Trophoblast cell (in vitro differentiated cells and primary cell): Measurements from ENCODE around the gene CD300H.
A peak's percentile ranks its signal among the peaks of the same experiment; 100 is the strongest.

Source experiments
- DNase-seq, 2 donors: peaks; one replicate each; pipeline ENCODE4 v3.0.0-alpha.2; 2016
- H2AFZ ChIP-seq: 2 replicates; pipeline ENCODE4 v1.6.1; 2013; ENCODE audit warnings: low read length, moderate library complexity, mild to moderate bottlenecking; ENCODE audit not compliant: insufficient read depth, poor library complexity
- H2AK5ac ChIP-seq: 2 replicates; pipeline ENCODE4 v1.6.1; 2013; ENCODE audit warnings: mild to moderate bottlenecking, low read length
- H2BK120ac ChIP-seq: 2 replicates; pipeline ENCODE4 v1.6.1; 2013; ENCODE audit warnings: low read length, mild to moderate bottlenecking, moderate library complexity; ENCODE audit not compliant: insufficient read depth, poor library complexity
- H2BK12ac ChIP-seq: 2 replicates; pipeline ENCODE4 v1.6.1; 2013; ENCODE audit warnings: mild to moderate bottlenecking, low read length, moderate library complexity
- H2BK5ac ChIP-seq: 2 replicates; pipeline ENCODE4 v1.6.1; 2013; ENCODE audit warnings: low read length, low read depth, moderate library complexity, mild to moderate bottlenecking; ENCODE audit not compliant: poor library complexity
- H3K14ac ChIP-seq: 2 replicates; pipeline ENCODE4 v1.6.1; 2013; ENCODE audit warnings: mild to moderate bottlenecking, low read length
- H3K18ac ChIP-seq: 2 replicates; pipeline ENCODE4 v1.6.1; 2013; ENCODE audit warnings: mild to moderate bottlenecking, low read length
- H3K23ac ChIP-seq: 2 replicates; pipeline ENCODE4 v1.6.1; 2013; ENCODE audit warnings: low read length
- H3K27ac ChIP-seq: 2 replicates; pipeline ENCODE4 v1.5.1; 2013; ENCODE audit warnings: low read depth, mild to moderate bottlenecking, inconsistent platforms, low read length, moderate library complexity
- H3K27me3 ChIP-seq: 2 replicates; pipeline ENCODE4 v1.6.1; 2013; ENCODE audit warnings: inconsistent platforms, mild to moderate bottlenecking, low read length, moderate library complexity; ENCODE audit not compliant: insufficient read depth
- H3K36me3 ChIP-seq, 2 experiments: 1 replicate in 1 of 2; 2 replicates in 1 of 2; pipeline ENCODE4 v1.6.1; 2013; ENCODE audit warnings: low read length in 2 of 2, mild to moderate bottlenecking in 2 of 2, moderate library complexity in 1 of 2; ENCODE audit not compliant: insufficient read depth in 2 of 2, control insufficient read depth in 1 of 2
- H3K4ac ChIP-seq: 2 replicates; pipeline ENCODE4 v1.6.1; 2013; ENCODE audit warnings: low read depth, mild to moderate bottlenecking, low read length, moderate library complexity
- H3K4me1 ChIP-seq, 2 experiments: 1 replicate in 1 of 2; 2 replicates in 1 of 2; pipeline ENCODE4 v1.6.1; 2013; ENCODE audit warnings: low read length in 2 of 2, mild to moderate bottlenecking in 2 of 2, moderate library complexity in 1 of 2; ENCODE audit not compliant: insufficient read depth in 2 of 2, control insufficient read depth in 1 of 2
- H3K4me2 ChIP-seq: 2 replicates; pipeline ENCODE4 v1.6.1; 2013; ENCODE audit warnings: inconsistent platforms, mild to moderate bottlenecking, low read length, moderate library complexity
- H3K4me3 ChIP-seq: 2 replicates; pipeline ENCODE4 v1.5.1; 2013; ENCODE audit warnings: mild to moderate bottlenecking, low read depth, low read length, inconsistent platforms
- H3K79me1 ChIP-seq: one replicate; pipeline ENCODE4 v1.6.1; 2013; ENCODE audit warnings: low read length
- H3K79me2 ChIP-seq: 2 replicates; pipeline ENCODE4 v1.6.1; 2013; ENCODE audit warnings: low read length, mild to moderate bottlenecking; ENCODE audit not compliant: control insufficient read depth, insufficient read depth, poor library complexity
- H3K9ac ChIP-seq: 2 replicates; pipeline ENCODE4 v1.6.1; 2013; ENCODE audit warnings: mild to moderate bottlenecking, low read length
- H3K9me3 ChIP-seq: 2 replicates; pipeline ENCODE4 v1.6.1; 2013; ENCODE audit warnings: low read depth, mild to moderate bottlenecking, control low read depth, inconsistent platforms, low read length; ENCODE audit not compliant: insufficient read depth
- H4K12ac ChIP-seq: 2 replicates; pipeline ENCODE4 v1.6.1; 2013; ENCODE audit warnings: low read depth, mild to moderate bottlenecking, low read length, moderate library complexity
- H4K8ac ChIP-seq: 2 replicates; pipeline ENCODE4 v1.6.1; 2013; ENCODE audit warnings: low read depth, mild to moderate bottlenecking, low read length, moderate library complexity
- H4K91ac ChIP-seq: one replicate; pipeline ENCODE4 v1.6.1; 2013; ENCODE audit warnings: low read depth, mild to moderate bottlenecking, low read length, moderate library complexity
- WGBS: extraction: QIAGEN DNeasy Blood & Tissue Kit; methylation state at CpG from one replicate; pipeline ENCODE4 v1.1.7; 2013; ENCODE audit warnings: missing lambda C conversion rate; ENCODE audit not compliant: insufficient read length, insufficient coverage; ENCODE audit errors: extremely low coverage; 5-methylcytosine and 5-hydroxymethylcytosine counted together

Gene CD300H

GRCh38 chr17:74524653-74525464 is 42.5 kb downstream of the CD300H start:
- H3K4me1 ChIP-seq, result no peaks in the 10 kb centered on the region
- no peak overlapping the region for H3K4me2 ChIP-seq
- no peak overlapping the region for H3K4me3 ChIP-seq
- no peak overlapping the region for H4K12ac ChIP-seq
- H3K4ac ChIP-seq, result no peak overlapping the region
- H2BK5ac ChIP-seq, result no peak overlapping the region
- no peaks in the 10 kb centered on the region for H3K27me3 ChIP-seq
- H3K9me3 ChIP-seq, result peaks cover 27% of the 10 kb centered on the region
- DNase-seq, result no peak
- no peak overlapping the region for H3K27ac ChIP-seq
- no peak overlapping the region for H4K8ac ChIP-seq
- no peaks in the 10 kb centered on the region for H3K79me1 ChIP-seq
- WGBS, result no CpG with 5 or more reads among the region's 11 CpGs
- H3K9ac ChIP-seq, result no peak overlapping the region
- no peaks in the 10 kb centered on the region for H3K36me3 ChIP-seq
- no peaks in the 10 kb centered on the region for H3K79me2 ChIP-seq
- no peak overlapping the region for H2BK120ac ChIP-seq
- no peak overlapping the region for H2AFZ ChIP-seq
- no peak overlapping the region for H3K14ac ChIP-seq
- no peak overlapping the region for H3K18ac ChIP-seq
- no peak overlapping the region for H2BK12ac ChIP-seq
- H3K23ac ChIP-seq, result no peak overlapping the region
- no peak overlapping the region for H2AK5ac ChIP-seq
- H4K91ac ChIP-seq, result no peak overlapping the region

DNA sequence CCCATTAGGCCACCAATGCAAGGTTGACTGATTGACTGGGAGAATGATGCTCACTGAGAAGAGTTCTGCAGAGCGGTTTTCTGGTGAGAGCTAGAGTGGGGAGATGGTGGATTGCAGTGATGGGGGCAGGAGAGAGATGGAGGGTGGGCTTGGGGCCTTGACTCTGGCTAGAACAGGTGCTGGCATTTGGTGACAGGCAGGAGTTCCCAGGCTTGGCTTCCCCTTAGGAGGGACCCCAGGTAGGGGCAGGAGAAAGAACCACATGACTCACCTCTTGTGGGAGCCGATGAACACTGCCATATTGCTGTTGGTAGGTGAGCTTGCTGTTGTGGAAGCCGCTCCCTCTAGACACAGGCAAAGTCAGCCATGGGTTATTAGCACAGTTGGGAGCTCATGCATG is 44.0 kb downstream of the CD300H start:
- H4K8ac ChIP-seq, result no peak overlapping the region
- H3K79me1 ChIP-seq, result no peaks in the 10 kb centered on the region
- H3K9me3 ChIP-seq, result peaks cover 28% of the 10 kb centered on the region
- no peak overlapping the region for H3K4me2 ChIP-seq
- no peak overlapping the region for H2BK12ac ChIP-seq
- H3K4me3 ChIP-seq, result no peak overlapping the region
- H3K9ac ChIP-seq, result no peak overlapping the region
- no peak overlapping the region for H2AK5ac ChIP-seq
- H4K12ac ChIP-seq, result no peak overlapping the region
- no peaks in the 10 kb centered on the region for H3K27me3 ChIP-seq
- H3K23ac ChIP-seq, result no peak overlapping the region
- H3K14ac ChIP-seq, result no peak overlapping the region
- H3K36me3 ChIP-seq, result no peaks in the 10 kb centered on the region
- no CpG with 5 or more reads among the region's 3 CpGs for WGBS
- no peaks in the 10 kb centered on the region for H3K79me2 ChIP-seq
- no peak overlapping the region for H3K4ac ChIP-seq
- DNase-seq, result no peak
- no peaks in the 10 kb centered on the region for H3K4me1 ChIP-seq
- H2BK120ac ChIP-seq, result no peak overlapping the region
- no peak overlapping the region for H3K18ac ChIP-seq
- no peak overlapping the region for H2BK5ac ChIP-seq
- H4K91ac ChIP-seq, result no peak overlapping the region
- no peak overlapping the region for H3K27ac ChIP-seq
- H2AFZ ChIP-seq, result no peak overlapping the region

- Histone ChIP-seq H3K4me2 (no peak overlapping the region), H2BK5ac (no peak overlapping the region), H3K23ac (no peak overlapping the region), H2AK5ac (no peak overlapping the region), H3K79me2 (no peaks in the 10 kb centered on the region), H3K27ac (no peak overlapping the region), H3K18ac (no peak overlapping the region), H4K91ac (no peak overlapping the region), H2AFZ (no peak overlapping the region), H3K9ac (no peak overlapping the region), H3K4ac (no peak overlapping the region), H3K4me1 (no peaks in the 10 kb centered on the region), H3K27me3 (no peaks in the 10 kb centered on the region), H3K36me3 (no peaks in the 10 kb centered on the region), H3K14ac (no peak overlapping the region), H2BK12ac (no peak overlapping the region), H4K12ac (no peak overlapping the region), H3K4me3 (no peak overlapping the region), H4K8ac (no peak overlapping the region), H2BK120ac (no peak overlapping the region), H3K79me1 (no peaks in the 10 kb centered on the region), H3K9me3 (peaks cover 28% of the 10 kb centered on the region)
- no CpG with 5 or more reads among the region's 10 CpGs for WGBS
- DNase-seq, result no peak
Observed at GRCh38 chr17:74522381-74523105, 44.8 kb downstream of the CD300H start.

DNA sequence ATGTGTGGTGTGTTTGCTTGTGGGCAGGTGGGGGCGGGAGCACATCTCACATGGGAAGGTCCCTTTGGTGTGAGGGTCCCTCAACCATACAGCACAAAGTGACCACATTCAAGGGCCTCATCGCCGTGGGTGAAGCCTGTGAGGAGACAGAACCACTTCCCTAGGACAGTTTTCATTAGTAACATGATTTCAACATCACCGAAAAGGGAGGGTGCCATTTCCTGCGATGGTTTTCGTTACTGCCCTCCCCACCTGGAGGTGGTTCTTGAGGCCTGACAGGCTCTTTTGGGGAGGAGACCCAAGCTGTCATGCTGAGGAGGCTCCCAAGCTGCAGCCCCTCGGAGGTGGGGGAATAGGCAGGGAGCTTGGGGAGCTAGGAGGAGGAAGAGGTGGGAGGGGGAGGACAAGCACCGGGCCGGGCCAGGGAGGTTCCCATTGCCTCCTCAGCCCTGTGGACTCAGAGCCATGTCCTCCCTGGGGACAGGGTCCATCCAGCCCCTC is 45.6 kb downstream of the CD300H start:
- peak in 1 of 2 donors; percentile 10 for DNase-seq
- Histone ChIP-seq H3K23ac (no peak overlapping the region), H3K79me2 (no peaks in the 10 kb centered on the region), H3K4ac (no peak overlapping the region), H2BK12ac (no peak overlapping the region), H3K36me3 (no peaks in the 10 kb centered on the region), H3K9ac (no peak overlapping the region), H2BK120ac (no peak overlapping the region), H3K27me3 (no peaks in the 10 kb centered on the region), H3K27ac (no peak overlapping the region), H3K4me2 (no peak overlapping the region), H4K12ac (no peak overlapping the region), H4K91ac (no peak overlapping the region), H3K18ac (no peak overlapping the region), H3K9me3 (peaks cover 28% of the 10 kb centered on the region), H3K4me3 (no peak overlapping the region), H2AFZ (no peak overlapping the region), H3K79me1 (no peaks in the 10 kb centered on the region), H2BK5ac (no peak overlapping the region), H4K8ac (no peak overlapping the region), H3K4me1 (no peaks in the 10 kb centered on the region), H3K14ac (no peak overlapping the region), H2AK5ac (no peak overlapping the region)
- WGBS, result no CpG with 5 or more reads among the region's 9 CpGs
